Naive thymus-derived CD4-positive, alpha-beta T cell (primary cell): ENCODE data around the gene SOX6. TPM values are rescaled to one million over a fixed set of nuclear protein-coding genes. Genes with fewer than 3 reads are reported as not detected.

ENCODE experiments used
- ATAC-seq: fragments of 150-1000 bp; cut with Tn5 transposase; 2 replicates; pipeline ENCODE4 v1.10.0; 2021; ENCODE audit warnings: mild to moderate bottlenecking, moderate library complexity
- CTCF ChIA-PET: fragments of 350-600 bp; sonication (Branson Sonifier 250); formaldehyde crosslinking; loops from one replicate; lab custom pipeline; 2021; ENCODE audit warnings: antibody characterized with exemption; lab: Charles Lee
- POLR2A ChIA-PET: fragments of 350-600 bp; sonication (Branson Sonifier 250); formaldehyde crosslinking; loops from one replicate; lab custom pipeline; 2021; ENCODE audit warnings: antibody characterized with exemption, inconsistent platforms; lab: Charles Lee
- DNase-seq, 9 donors: peaks; one replicate each; pipeline versions ENCODE4 v3.0.0 to v3.0.0-alpha.2; 2020 to 2022; ENCODE audit warnings: mixed read lengths in 1 of 9
- H3K27ac ChIP-seq: one replicate; pipeline ENCODE4 v1.7.0; 2013; ENCODE audit warnings: mild to moderate bottlenecking, low read depth, low read length, moderate library complexity
- H3K27me3 ChIP-seq, 2 donors: one replicate each; pipeline ENCODE4 v1.7.0; 2013; ENCODE audit warnings: low read length in 2 of 2, mild to moderate bottlenecking in 2 of 2, moderate library complexity in 2 of 2; ENCODE audit not compliant: control insufficient read depth in 2 of 2, insufficient read depth in 2 of 2
- H3K36me3 ChIP-seq, 3 experiments: 1 replicate in 2 of 3; 2 replicates in 1 of 3; pipeline ENCODE4 v1.7.0; 2013; ENCODE audit warnings: low read length in 3 of 3, mild to moderate bottlenecking in 3 of 3, moderate library complexity in 1 of 3; ENCODE audit not compliant: insufficient read depth in 3 of 3, control insufficient read depth in 2 of 3
- H3K4me1 ChIP-seq, 2 donors: one replicate each; pipeline ENCODE4 v1.7.0; 2013; ENCODE audit warnings: low read length in 2 of 2, mild to moderate bottlenecking in 2 of 2, moderate library complexity in 1 of 2; ENCODE audit not compliant: control insufficient read depth in 2 of 2, insufficient read depth in 2 of 2
- H3K4me3 ChIP-seq: 2 replicates; pipeline ENCODE4 v1.7.0; 2013; ENCODE audit warnings: mild to moderate bottlenecking, low read length
- H3K9me3 ChIP-seq, 3 experiments: 1 replicate in 2 of 3; 2 replicates in 1 of 3; pipeline ENCODE4 v1.7.0; 2013; ENCODE audit warnings: low read length in 3 of 3; ENCODE audit not compliant: control insufficient read depth in 2 of 3
- H3K27ac Mint-ChIP-seq, 9 donors: one replicate each; pipeline ENCODE4 v1.8.0; 2020 to 2022; ENCODE audit warnings: mixed read lengths in 9 of 9, mild to moderate bottlenecking in 8 of 9, moderate library complexity in 5 of 9, inconsistent platforms in 2 of 9
- H3K27me3 Mint-ChIP-seq, 5 donors: one replicate each; pipeline ENCODE4 v1.8.0; 2021 to 2022; ENCODE audit warnings: mixed read lengths in 5 of 5, mild to moderate bottlenecking in 1 of 5
- H3K36me3 Mint-ChIP-seq, 5 donors: one replicate each; pipeline ENCODE4 v1.8.0; 2020 to 2022; ENCODE audit warnings: mixed read lengths in 5 of 5, mild to moderate bottlenecking in 3 of 5, inconsistent platforms in 1 of 5
- H3K4me1 Mint-ChIP-seq, 7 donors: one replicate each; pipeline ENCODE4 v1.8.0; 2020 to 2022; ENCODE audit warnings: mixed read lengths in 7 of 7, mild to moderate bottlenecking in 3 of 7, inconsistent platforms in 1 of 7
- H3K4me3 Mint-ChIP-seq, 10 donors: one replicate each; pipeline ENCODE4 v1.8.0; 2020 to 2022; ENCODE audit warnings: mild to moderate bottlenecking in 10 of 10, mixed read lengths in 10 of 10, moderate library complexity in 6 of 10, inconsistent platforms in 2 of 10
- H3K9me3 Mint-ChIP-seq, 11 donors: one replicate each; pipeline ENCODE4 v1.8.0; 2020 to 2022; ENCODE audit warnings: mixed read lengths in 11 of 11, mild to moderate bottlenecking in 4 of 11, inconsistent platforms in 1 of 11, moderate library complexity in 1 of 11
- intact Hi-C, 2 donors: fragments of 100-400 bp; cut with micrococcal nuclease; formaldehyde crosslinking; loops; one replicate each; pipeline ENCODE4 v1.15.1; 2023
- polyA plus RNA-seq, 2 donors: library from polyadenylated mRNA; unstranded; fragments of 300-500 nt; fragmentation: Illumina TruSeq; gene quantifications; one replicate each; pipeline ENCODE4 v1.2.3, GENCODE V29; 2021
- total RNA-seq, 6 experiments: library from RNA in 5 of 6; stranded (reverse) in 5 of 6; gene quantifications; 1 replicate in 5 of 6; 2 replicates in 1 of 6; pipeline ENCODE4 v1.2.3 and lab custom pipeline; 2021 to 2026

Gene SOX6
- total and polyA plus RNA-seq, 7 experiments from 2014 or later = 0.51 TPM; not detected in 6

- ChIA-PET CTCF (no interaction called here), POLR2A (no interaction called here)
- DNase-seq (no peak), ATAC-seq (no peak)
- H3K4me3 ChIP-seq = no peak overlapping the region
- intact Hi-C loops = no loop called here
- no peak overlapping the region for H3K4me3 Mint-ChIP-seq
- no peaks in the 10 kb centered on the region for H3K27me3 ChIP-seq
- H3K9me3 Mint-ChIP-seq = peaks cover 0 to 5% (median 0%) of the 10 kb centered on the region in 11 donors
- H3K36me3 Mint-ChIP-seq = no peaks in the 10 kb centered on the region
- no peak overlapping the region for H3K27ac ChIP-seq
- no peaks in the 10 kb centered on the region for H3K36me3 ChIP-seq
- no peaks in the 10 kb centered on the region for H3K9me3 ChIP-seq
- no peaks in the 10 kb centered on the region for H3K4me1 Mint-ChIP-seq
- H3K27me3 Mint-ChIP-seq = no peaks in the 10 kb centered on the region
- no peaks in the 10 kb centered on the region for H3K4me1 ChIP-seq
- H3K27ac Mint-ChIP-seq = no peak overlapping the region
Measured at GRCh38 chr11:16117989-16118756, 238.2 kb downstream of the SOX6 start.

- ChIA-PET CTCF (no interaction called here), POLR2A (interaction anchor here (0.8 kb wide), 1 partner anchor 50 kb away, joined by 3 read pairs; no protein-coding TSS in a partner anchor)
- no peaks in the 10 kb centered on the region for H3K27me3 Mint-ChIP-seq
- no peaks in the 10 kb centered on the region for H3K4me1 ChIP-seq
- no peaks in the 10 kb centered on the region for H3K9me3 ChIP-seq
- H3K27me3 ChIP-seq = no peaks in the 10 kb centered on the region
- no peak overlapping the region for H3K27ac Mint-ChIP-seq
- H3K9me3 Mint-ChIP-seq = peaks cover 0 to 4% (median 1%) of the 10 kb centered on the region in 11 donors
- intact Hi-C loops = no loop called here
- H3K4me3 Mint-ChIP-seq = no peak overlapping the region
- no peak overlapping the region for H3K4me3 ChIP-seq
- DNase-seq (no peak), ATAC-seq (no peak)
- no peak overlapping the region for H3K27ac ChIP-seq
- no peaks in the 10 kb centered on the region for H3K36me3 Mint-ChIP-seq
- H3K36me3 ChIP-seq = no peaks in the 10 kb centered on the region
- H3K4me1 Mint-ChIP-seq = no peaks in the 10 kb centered on the region
Measured at GRCh38 chr11:16114978-16115871, 241.1 kb downstream of the SOX6 start.

GRCh38 chr11:16114431-16114830, 241.9 kb downstream of the SOX6 start:
- DNase-seq = no peak
- POLR2A ChIA-PET = no interaction called here
- H3K27ac ChIP-seq = no peak overlapping the region
- no peaks in the 10 kb centered on the region for H3K9me3 ChIP-seq
- no peaks in the 10 kb centered on the region for H3K4me1 ChIP-seq
- CTCF ChIA-PET = no interaction called here
- no peaks in the 10 kb centered on the region for H3K4me1 Mint-ChIP-seq
- no peak overlapping the region for H3K4me3 Mint-ChIP-seq
- H3K9me3 Mint-ChIP-seq = peaks cover 0 to 9% (median 0%) of the 10 kb centered on the region in 11 donors
- no peaks in the 10 kb centered on the region for H3K36me3 ChIP-seq
- no peak overlapping the region for H3K27ac Mint-ChIP-seq
- no peaks in the 10 kb centered on the region for H3K36me3 Mint-ChIP-seq
- no peaks in the 10 kb centered on the region for H3K27me3 Mint-ChIP-seq
- intact Hi-C loops = no loop called here
- ATAC-seq = no peak
- H3K27me3 ChIP-seq = no peaks in the 10 kb centered on the region
- no peak overlapping the region for H3K4me3 ChIP-seq

- H3K27me3 ChIP-seq = no peaks in the 10 kb centered on the region
- H3K9me3 ChIP-seq = no peaks in the 10 kb centered on the region
- no peaks in the 10 kb centered on the region for H3K36me3 ChIP-seq
- H3K4me1 ChIP-seq = no peaks in the 10 kb centered on the region
- H3K4me1 Mint-ChIP-seq = no peaks in the 10 kb centered on the region
- ChIA-PET CTCF (no interaction called here), POLR2A (no interaction called here)
- no peak overlapping the region for H3K4me3 ChIP-seq
- H3K27me3 Mint-ChIP-seq = no peaks in the 10 kb centered on the region
- ATAC-seq = no peak
- intact Hi-C loops = no loop called here
- DNase-seq = no peak
- H3K4me3 Mint-ChIP-seq = no peak overlapping the region
- no peak overlapping the region for H3K27ac Mint-ChIP-seq
- no peaks in the 10 kb centered on the region for H3K36me3 Mint-ChIP-seq
- H3K9me3 Mint-ChIP-seq = peaks cover 0 to 11% (median 0%) of the 10 kb centered on the region in 11 donors
- H3K27ac ChIP-seq = no peak overlapping the region
Measured at GRCh38 chr11:16111690-16112089, 244.7 kb downstream of the SOX6 start.

GRCh38 chr11:16110886-16111285, 245.5 kb downstream of the SOX6 start:
- no peaks in the 10 kb centered on the region for H3K9me3 ChIP-seq
- CTCF ChIA-PET = interaction anchor here (0.7 kb wide), 1 partner anchor 204 kb away, joined by 3 read pairs; no protein-coding TSS in a partner anchor
- no peak overlapping the region for H3K27ac Mint-ChIP-seq
- H3K27ac ChIP-seq = no peak overlapping the region
- H3K27me3 Mint-ChIP-seq = no peaks in the 10 kb centered on the region
- no peak overlapping the region for H3K4me3 Mint-ChIP-seq
- H3K4me1 ChIP-seq = no peaks in the 10 kb centered on the region
- H3K36me3 Mint-ChIP-seq = no peaks in the 10 kb centered on the region
- no peaks in the 10 kb centered on the region for H3K4me1 Mint-ChIP-seq
- ATAC-seq (no peak), DNase-seq (no peak)
- no peaks in the 10 kb centered on the region for H3K27me3 ChIP-seq
- POLR2A ChIA-PET = no interaction called here
- intact Hi-C loops = no loop called here
- no peak overlapping the region for H3K4me3 ChIP-seq
- peaks cover 0 to 16% (median under 1%) of the 10 kb centered on the region in 11 donors for H3K9me3 Mint-ChIP-seq
- H3K36me3 ChIP-seq = no peaks in the 10 kb centered on the region

- Histone ChIP-seq H3K36me3 (no peaks in the 10 kb centered on the region), H3K27ac (no peak overlapping the region), H3K4me3 (no peak overlapping the region), H3K4me1 (no peaks in the 10 kb centered on the region), H3K9me3 (no peaks in the 10 kb centered on the region), H3K27me3 (no peaks in the 10 kb centered on the region)
- H3K4me3 Mint-ChIP-seq = no peak overlapping the region
- intact Hi-C loops = no loop called here
- peaks cover 0 to 8% (median 0%) of the 10 kb centered on the region in 5 donors for H3K36me3 Mint-ChIP-seq
- H3K4me1 Mint-ChIP-seq = no peaks in the 10 kb centered on the region
- H3K27me3 Mint-ChIP-seq = no peaks in the 10 kb centered on the region
- ChIA-PET CTCF (no interaction called here), POLR2A (no interaction called here)
- H3K27ac Mint-ChIP-seq = no peak overlapping the region
- peaks cover 2 to 23% (median 6%) of the 10 kb centered on the region in 11 donors for H3K9me3 Mint-ChIP-seq
- ATAC-seq (no peak), DNase-seq (no peak)
Measured at GRCh38 chr11:16099343-16099900, 256.9 kb downstream of the SOX6 start.
